Endothelial cell (in vitro differentiated cells): ENCODE measurements around the gene WARS2. TPM values are rescaled to one million over a fixed set of nuclear protein-coding genes. Genes with fewer than 3 reads are reported as not detected.

Experiments used
- DNase-seq: peaks from one replicate; pipeline ENCODE4 v3.0.0; 2021; ENCODE audit warnings: low spot score
- H3K27ac Mint-ChIP-seq: one replicate; pipeline ENCODE4 v1.8.0; 2021; ENCODE audit warnings: mixed read lengths, inconsistent platforms; ENCODE audit not compliant: unreplicated experiment
- H3K27me3 Mint-ChIP-seq: one replicate; pipeline ENCODE4 v1.8.0; 2021; ENCODE audit warnings: mild to moderate bottlenecking, moderate library complexity, mixed read lengths, inconsistent platforms; ENCODE audit not compliant: unreplicated experiment
- H3K36me3 Mint-ChIP-seq: one replicate; pipeline ENCODE4 v1.8.0; 2021; ENCODE audit warnings: mild to moderate bottlenecking, low read depth, mixed read lengths, inconsistent platforms; ENCODE audit not compliant: unreplicated experiment
- H3K4me1 Mint-ChIP-seq: one replicate; pipeline ENCODE4 v1.8.0; 2021; ENCODE audit warnings: mild to moderate bottlenecking, mixed read lengths, inconsistent platforms; ENCODE audit not compliant: unreplicated experiment
- H3K4me3 Mint-ChIP-seq: one replicate; pipeline ENCODE4 v1.8.0; 2021; ENCODE audit warnings: mild to moderate bottlenecking, mixed read lengths, inconsistent platforms; ENCODE audit not compliant: unreplicated experiment
- H3K9me3 Mint-ChIP-seq: one replicate; pipeline ENCODE4 v1.8.0; 2021; ENCODE audit warnings: mixed read lengths, inconsistent platforms; ENCODE audit not compliant: unreplicated experiment
- total RNA-seq: library from RNA; stranded (reverse); fragmentation: NEBNext Ultra II Directional; extraction: Animal tissue kit (Norgen Biotek cat#: 25700); gene quantifications from one replicate; pipeline ENCODE4 v1.2.1, GENCODE V29; 2021; ENCODE audit not compliant: unreplicated experiment
- TF ChIP-seq, protein P1 (sequence below): fragments of 200-600 bp; sonication (generic); IDR thresholded peaks from one replicate; pipeline ENCODE4 v1.5.0; 2021; ENCODE audit warnings: antibody characterized with exemption; ENCODE audit not compliant: unreplicated experiment

The WARS2 gene
- total RNA-seq, 1 donor from 2014 or later: 11.2 TPM

DNA sequence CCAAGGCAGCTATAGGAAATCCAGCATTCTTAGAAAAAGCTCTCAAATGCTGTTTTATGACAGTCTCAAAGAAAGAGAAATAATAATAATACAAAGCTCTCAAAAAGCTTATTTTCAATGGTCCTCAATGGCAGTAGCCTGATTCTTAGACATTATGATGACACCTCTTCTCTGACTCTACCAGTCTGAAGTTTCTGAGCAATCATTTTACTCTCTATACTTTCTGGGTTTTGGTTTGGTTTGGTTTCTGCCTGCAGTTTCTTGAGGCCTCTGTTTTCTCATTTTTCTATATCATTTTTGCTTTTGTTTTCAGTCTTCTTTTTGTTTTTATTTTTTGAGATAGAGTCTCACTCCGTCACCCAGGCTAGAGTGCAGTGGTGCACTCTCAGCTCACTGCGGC, 102.1 kb downstream of the WARS2 start:
- TF ChIP-seq, protein P1, sequence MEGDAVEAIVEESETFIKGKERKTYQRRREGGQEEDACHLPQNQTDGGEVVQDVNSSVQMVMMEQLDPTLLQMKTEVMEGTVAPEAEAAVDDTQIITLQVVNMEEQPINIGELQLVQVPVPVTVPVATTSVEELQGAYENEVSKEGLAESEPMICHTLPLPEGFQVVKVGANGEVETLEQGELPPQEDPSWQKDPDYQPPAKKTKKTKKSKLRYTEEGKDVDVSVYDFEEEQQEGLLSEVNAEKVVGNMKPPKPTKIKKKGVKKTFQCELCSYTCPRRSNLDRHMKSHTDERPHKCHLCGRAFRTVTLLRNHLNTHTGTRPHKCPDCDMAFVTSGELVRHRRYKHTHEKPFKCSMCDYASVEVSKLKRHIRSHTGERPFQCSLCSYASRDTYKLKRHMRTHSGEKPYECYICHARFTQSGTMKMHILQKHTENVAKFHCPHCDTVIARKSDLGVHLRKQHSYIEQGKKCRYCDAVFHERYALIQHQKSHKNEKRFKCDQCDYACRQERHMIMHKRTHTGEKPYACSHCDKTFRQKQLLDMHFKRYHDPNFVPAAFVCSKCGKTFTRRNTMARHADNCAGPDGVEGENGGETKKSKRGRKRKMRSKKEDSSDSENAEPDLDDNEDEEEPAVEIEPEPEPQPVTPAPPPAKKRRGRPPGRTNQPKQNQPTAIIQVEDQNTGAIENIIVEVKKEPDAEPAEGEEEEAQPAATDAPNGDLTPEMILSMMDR: no peak
- DNase-seq: no peak
- H3K36me3 Mint-ChIP-seq: no peaks in the 10 kb centered on the region
- no peak overlapping the region for H3K27ac Mint-ChIP-seq
- H3K27me3 Mint-ChIP-seq: peaks cover 4% of the 10 kb centered on the region
- no peaks in the 10 kb centered on the region for H3K9me3 Mint-ChIP-seq
- H3K4me3 Mint-ChIP-seq: no peak overlapping the region
- H3K4me1 Mint-ChIP-seq: no peaks in the 10 kb centered on the region

DNA sequence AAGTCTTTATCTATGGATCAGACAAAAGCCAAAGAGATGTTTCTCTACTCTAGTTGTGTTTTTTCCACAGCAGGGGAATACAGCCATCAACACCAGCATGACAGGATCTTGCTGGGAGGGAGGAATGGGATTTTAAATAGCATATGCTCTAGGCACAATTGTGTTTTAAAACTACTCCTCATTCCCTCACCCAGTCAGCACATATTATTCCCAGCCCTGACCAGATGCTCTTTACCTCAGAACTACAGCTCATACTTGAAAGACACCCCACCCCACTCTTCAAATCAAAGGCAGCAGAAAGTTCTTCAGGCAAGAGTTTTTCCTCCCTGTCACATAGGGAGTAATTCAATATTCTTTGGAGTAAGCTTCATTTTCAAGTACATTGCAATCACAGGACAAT, 106.1 kb downstream of the WARS2 start:
- no peak overlapping the region for H3K27ac Mint-ChIP-seq
- no peak for DNase-seq
- H3K4me3 Mint-ChIP-seq: no peak overlapping the region
- H3K4me1 Mint-ChIP-seq: no peaks in the 10 kb centered on the region
- no peaks in the 10 kb centered on the region for H3K9me3 Mint-ChIP-seq
- peaks cover 3% of the 10 kb centered on the region for H3K27me3 Mint-ChIP-seq
- TF ChIP-seq, protein P1: no peak
- no peaks in the 10 kb centered on the region for H3K36me3 Mint-ChIP-seq

DNA sequence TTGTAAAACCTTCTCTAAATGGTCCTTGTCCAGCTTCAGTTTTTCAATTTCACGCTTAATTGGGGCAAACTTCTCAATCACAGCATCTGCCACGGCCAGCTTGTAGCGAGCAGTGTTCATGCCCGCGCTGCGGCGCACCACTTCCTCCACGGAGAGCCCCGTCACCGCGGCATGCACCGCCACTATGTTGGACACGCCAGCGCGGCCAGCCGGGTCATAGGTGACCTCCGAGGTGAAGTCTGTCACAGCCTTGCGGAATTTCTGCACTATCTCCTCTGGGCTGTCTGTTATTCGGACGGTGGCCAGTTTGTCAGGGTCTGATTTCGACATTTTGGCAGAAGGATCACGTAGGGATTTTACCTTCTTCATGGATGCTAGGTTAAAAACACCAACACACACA, 107.5 kb downstream of the WARS2 start:
- H3K36me3 Mint-ChIP-seq: no peaks in the 10 kb centered on the region
- no peaks in the 10 kb centered on the region for H3K9me3 Mint-ChIP-seq
- no peak overlapping the region for H3K4me3 Mint-ChIP-seq
- H3K27me3 Mint-ChIP-seq: peaks cover 3% of the 10 kb centered on the region
- TF ChIP-seq, protein P1: no peak
- no peak for DNase-seq
- no peaks in the 10 kb centered on the region for H3K4me1 Mint-ChIP-seq
- no peak overlapping the region for H3K27ac Mint-ChIP-seq

DNA sequence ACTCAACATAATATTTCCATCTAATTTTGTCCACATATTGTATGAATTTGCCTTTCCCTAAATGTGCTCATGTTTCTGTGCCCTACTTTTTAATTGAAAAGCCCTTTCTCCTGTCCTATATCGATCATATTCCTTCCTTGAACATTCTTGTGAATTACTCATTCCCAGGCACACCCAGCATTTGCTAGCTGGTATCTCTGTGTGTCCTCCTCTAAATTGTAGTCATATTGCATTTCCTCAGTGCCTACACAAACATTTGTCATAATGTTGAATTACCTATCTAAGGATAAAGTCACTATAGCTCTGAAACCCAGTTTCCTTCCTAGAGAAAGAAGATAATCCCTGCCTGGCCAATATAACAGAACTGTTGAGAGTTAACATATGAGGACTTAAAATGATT, 112.7 kb downstream of the WARS2 start:
- Mint-ChIP-seq H3K4me1 (no peaks in the 10 kb centered on the region), H3K4me3 (no peak overlapping the region)
- no peak for DNase-seq

DNA sequence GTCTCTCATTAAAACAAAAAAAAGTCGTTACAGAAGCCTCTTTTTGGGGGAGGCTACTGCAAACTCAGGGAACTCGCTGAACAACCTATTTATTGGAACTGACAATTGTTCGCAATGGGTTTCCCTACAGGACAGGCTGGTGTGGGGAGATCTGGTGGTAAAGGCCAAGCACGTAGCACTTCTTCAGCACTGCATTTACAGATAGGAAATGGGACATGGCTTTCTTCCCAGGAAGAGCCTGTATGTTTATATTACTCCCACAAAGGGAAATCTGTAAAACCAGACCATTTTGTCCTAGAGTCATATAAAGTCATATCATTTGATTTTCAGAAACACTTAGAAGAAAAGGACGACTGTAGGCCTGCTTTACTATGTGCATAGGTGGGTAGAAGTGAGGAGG, 113.5 kb downstream of the WARS2 start:
- H3K27ac Mint-ChIP-seq: no peak overlapping the region
- no peak overlapping the region for H3K4me3 Mint-ChIP-seq
- no peaks in the 10 kb centered on the region for H3K36me3 Mint-ChIP-seq
- no peaks in the 10 kb centered on the region for H3K27me3 Mint-ChIP-seq
- no peaks in the 10 kb centered on the region for H3K4me1 Mint-ChIP-seq
- DNase-seq: no peak
- no peaks in the 10 kb centered on the region for H3K9me3 Mint-ChIP-seq
- TF ChIP-seq, protein P1: no peak

More for the DNA sequence above, 112.7 kb downstream of the WARS2 start:
- H3K36me3 Mint-ChIP-seq: no peaks in the 10 kb centered on the region
- H3K9me3 Mint-ChIP-seq: no peaks in the 10 kb centered on the region
- H3K27ac Mint-ChIP-seq: no peak overlapping the region
- no peaks in the 10 kb centered on the region for H3K27me3 Mint-ChIP-seq
- TF ChIP-seq, protein P1: no peak
